Testis (tissue), 2 donors: ENCODE data around the gene IL1RAPL1.

Source experiments
- CTCF ChIP-seq, 3 experiments: fragments of 450-650 bp in 2 of 3; fragments of 200-600 bp in 1 of 3; sonication (generic) in 1 of 3; IDR thresholded peaks; one replicate each; pipeline ENCODE4 v1.5.1; 2016 to 2019; ENCODE audit warnings: antibody characterized with exemption in 3 of 3, mild to moderate bottlenecking in 2 of 3, moderate library complexity in 1 of 3
- POLR2A ChIP-seq: fragments of 450-650 bp; IDR thresholded peaks from one replicate; pipeline ENCODE4 v1.6.1; 2017; ENCODE audit warnings: antibody characterized with exemption, mild to moderate bottlenecking, moderate library complexity

GRCh38 chrX:28756647-28757046 is 169.4 kb downstream of the IL1RAPL1 start:
- TF ChIP-seq CTCF (IDR thresholded peaks at IDR 0.05) (no peak), POLR2A (no peak)
